Vagina (tissue), 2 donors: ENCODE data around the gene DBI.

ENCODE experiments used
- CTCF ChIP-seq, 3 experiments: fragments of 450-650 bp in 2 of 3; fragments of 200-600 bp in 1 of 3; sonication (generic) in 1 of 3; IDR thresholded peaks; one replicate each; pipeline ENCODE4 v1.5.1; 2017 to 2019; ENCODE audit warnings: antibody characterized with exemption in 3 of 3, mild to moderate bottlenecking in 2 of 3, moderate library complexity in 2 of 3
- POLR2A ChIP-seq, 2 donors: fragments of 450-650 bp; IDR thresholded peaks; one replicate each; pipeline ENCODE4 v1.6.1; 2017; ENCODE audit warnings: antibody characterized with exemption in 2 of 2, mild to moderate bottlenecking in 2 of 2, moderate library complexity in 2 of 2

- no peak for TF ChIP-seq CTCF (IDR thresholded peaks at IDR 0.05)
- no peak for TF ChIP-seq POLR2A (IDR thresholded peaks at IDR 0.05)
Measured at GRCh38 chr2:119352357-119352756, 14.4 kb upstream of the DBI start.
